CD4-positive, alpha-beta T cell treated with Interleukin-10 for 1 hour (primary cell): ENCODE results near the gene ANGPTL5.
"Not testable (repeated sequence)": the region's sequence is repeated elsewhere in the genome, so short reads cannot be mapped to it uniquely, and the experiment has no call there.

ENCODE experiments used
- DNase-seq: peaks from one replicate; pipeline ENCODE4 v3.0.0-alpha.2; 2020

ANGPTL5 gene

GRCh38 chr11:101916422-101916821 is at the start of gene ANGPTL5:
Gene ANGPTL5 (minus strand): TSS chr11:101916522. CDS start chr11:101907909, 8,613 bp downstream.
- DNase-seq = no peak

GRCh38 chr11:101964200-101964599 is 47.9 kb upstream of the ANGPTL5 start:
- DNase-seq = not testable (repeated sequence)

GRCh38 chr11:101960231-101960630 is 43.9 kb upstream of the ANGPTL5 start:
- DNase-seq = no peak

GRCh38 chr11:101955701-101956100 is 39.4 kb upstream of the ANGPTL5 start:
- no peak for DNase-seq

- DNase-seq = no peak
Observed at GRCh38 chr11:101955278-101955677, 39.0 kb upstream of the ANGPTL5 start.

- no peak for DNase-seq
Observed at GRCh38 chr11:101949680-101950220, 33.4 kb upstream of the ANGPTL5 start.

- no peak for DNase-seq
Observed at GRCh38 chr11:101945448-101945847, 29.1 kb upstream of the ANGPTL5 start.

- no peak for DNase-seq
Observed at GRCh38 chr11:101944923-101945322, 28.6 kb upstream of the ANGPTL5 start.

GRCh38 chr11:101940901-101941520 is 24.7 kb upstream of the ANGPTL5 start:
- DNase-seq = no peak

GRCh38 chr11:101931692-101932091 is 15.4 kb upstream of the ANGPTL5 start:
- no peak for DNase-seq

- DNase-seq = no peak
Observed at GRCh38 chr11:101929294-101929915, 13.1 kb upstream of the ANGPTL5 start.

GRCh38 chr11:101923554-101923953 is 7.2 kb upstream of the ANGPTL5 start:
- no peak for DNase-seq

- no peak for DNase-seq
Observed at GRCh38 chr11:101920992-101921391, 4.7 kb upstream of the ANGPTL5 start.

GRCh38 chr11:101917226-101917625 is 904 bp upstream of the ANGPTL5 start:
- DNase-seq = no peak

- DNase-seq = peak; percentile 13
Observed at GRCh38 chr11:101915791-101916291, 481 bp downstream of the ANGPTL5 start.

- peak; percentile 94 for DNase-seq
Observed at GRCh38 chr11:101914738-101915426, 1.4 kb downstream of the ANGPTL5 start, which contains the start of gene CEP126. Gene CEP126 (plus strand): TSS chr11:101915010. CDS start chr11:101915285, 275 bp downstream.

- no peak for DNase-seq
Observed at GRCh38 chr11:101914341-101914737, 2.0 kb downstream of the ANGPTL5 start.

GRCh38 chr11:101913656-101914055 is 2.7 kb downstream of the ANGPTL5 start:
- DNase-seq = no peak

GRCh38 chr11:101912823-101913284 is 3.5 kb downstream of the ANGPTL5 start:
- DNase-seq = no peak

- DNase-seq = no peak
Observed at GRCh38 chr11:101909087-101909486, 7.2 kb downstream of the ANGPTL5 start.

GRCh38 chr11:101907815-101908214 is 8.5 kb downstream of the ANGPTL5 start:
- DNase-seq = no peak

GRCh38 chr11:101894505-101894904 is 21.8 kb downstream of the ANGPTL5 start:
- DNase-seq = no peak

GRCh38 chr11:101889767-101890166 is 26.6 kb downstream of the ANGPTL5 start:
- no peak for DNase-seq
